Trophoblast cell (in vitro differentiated cells and primary cell): ENCODE data around the gene JAM3. TPM values are rescaled to one million over a fixed set of nuclear protein-coding genes. Genes with fewer than 3 reads are reported as not detected.

Experiments used
- DNase-seq, 2 donors: peaks; one replicate each; pipeline ENCODE4 v3.0.0-alpha.2; 2016
- H2AFZ ChIP-seq: 2 replicates; pipeline ENCODE4 v1.6.1; 2013; ENCODE audit warnings: low read length, moderate library complexity, mild to moderate bottlenecking; ENCODE audit not compliant: insufficient read depth, poor library complexity
- H2AK5ac ChIP-seq: 2 replicates; pipeline ENCODE4 v1.6.1; 2013; ENCODE audit warnings: mild to moderate bottlenecking, low read length
- H2BK120ac ChIP-seq: 2 replicates; pipeline ENCODE4 v1.6.1; 2013; ENCODE audit warnings: low read length, mild to moderate bottlenecking, moderate library complexity; ENCODE audit not compliant: insufficient read depth, poor library complexity
- H2BK12ac ChIP-seq: 2 replicates; pipeline ENCODE4 v1.6.1; 2013; ENCODE audit warnings: mild to moderate bottlenecking, low read length, moderate library complexity
- H2BK5ac ChIP-seq: 2 replicates; pipeline ENCODE4 v1.6.1; 2013; ENCODE audit warnings: low read length, low read depth, moderate library complexity, mild to moderate bottlenecking; ENCODE audit not compliant: poor library complexity
- H3K14ac ChIP-seq: 2 replicates; pipeline ENCODE4 v1.6.1; 2013; ENCODE audit warnings: mild to moderate bottlenecking, low read length
- H3K18ac ChIP-seq: 2 replicates; pipeline ENCODE4 v1.6.1; 2013; ENCODE audit warnings: mild to moderate bottlenecking, low read length
- H3K23ac ChIP-seq: 2 replicates; pipeline ENCODE4 v1.6.1; 2013; ENCODE audit warnings: low read length
- H3K27ac ChIP-seq: 2 replicates; pipeline ENCODE4 v1.5.1; 2013; ENCODE audit warnings: low read depth, mild to moderate bottlenecking, inconsistent platforms, low read length, moderate library complexity
- H3K27me3 ChIP-seq: 2 replicates; pipeline ENCODE4 v1.6.1; 2013; ENCODE audit warnings: inconsistent platforms, mild to moderate bottlenecking, low read length, moderate library complexity; ENCODE audit not compliant: insufficient read depth
- H3K36me3 ChIP-seq, 2 experiments: 1 replicate in 1 of 2; 2 replicates in 1 of 2; pipeline ENCODE4 v1.6.1; 2013; ENCODE audit warnings: low read length in 2 of 2, mild to moderate bottlenecking in 2 of 2, moderate library complexity in 1 of 2; ENCODE audit not compliant: insufficient read depth in 2 of 2, control insufficient read depth in 1 of 2
- H3K4ac ChIP-seq: 2 replicates; pipeline ENCODE4 v1.6.1; 2013; ENCODE audit warnings: low read depth, mild to moderate bottlenecking, low read length, moderate library complexity
- H3K4me1 ChIP-seq, 2 experiments: 1 replicate in 1 of 2; 2 replicates in 1 of 2; pipeline ENCODE4 v1.6.1; 2013; ENCODE audit warnings: low read length in 2 of 2, mild to moderate bottlenecking in 2 of 2, moderate library complexity in 1 of 2; ENCODE audit not compliant: insufficient read depth in 2 of 2, control insufficient read depth in 1 of 2
- H3K4me2 ChIP-seq: 2 replicates; pipeline ENCODE4 v1.6.1; 2013; ENCODE audit warnings: inconsistent platforms, mild to moderate bottlenecking, low read length, moderate library complexity
- H3K4me3 ChIP-seq: 2 replicates; pipeline ENCODE4 v1.5.1; 2013; ENCODE audit warnings: mild to moderate bottlenecking, low read depth, low read length, inconsistent platforms
- H3K79me1 ChIP-seq: one replicate; pipeline ENCODE4 v1.6.1; 2013; ENCODE audit warnings: low read length
- H3K79me2 ChIP-seq: 2 replicates; pipeline ENCODE4 v1.6.1; 2013; ENCODE audit warnings: low read length, mild to moderate bottlenecking; ENCODE audit not compliant: control insufficient read depth, insufficient read depth, poor library complexity
- H3K9ac ChIP-seq: 2 replicates; pipeline ENCODE4 v1.6.1; 2013; ENCODE audit warnings: mild to moderate bottlenecking, low read length
- H3K9me3 ChIP-seq: 2 replicates; pipeline ENCODE4 v1.6.1; 2013; ENCODE audit warnings: low read depth, mild to moderate bottlenecking, control low read depth, inconsistent platforms, low read length; ENCODE audit not compliant: insufficient read depth
- H4K12ac ChIP-seq: 2 replicates; pipeline ENCODE4 v1.6.1; 2013; ENCODE audit warnings: low read depth, mild to moderate bottlenecking, low read length, moderate library complexity
- H4K8ac ChIP-seq: 2 replicates; pipeline ENCODE4 v1.6.1; 2013; ENCODE audit warnings: low read depth, mild to moderate bottlenecking, low read length, moderate library complexity
- H4K91ac ChIP-seq: one replicate; pipeline ENCODE4 v1.6.1; 2013; ENCODE audit warnings: low read depth, mild to moderate bottlenecking, low read length, moderate library complexity
- WGBS: extraction: QIAGEN DNeasy Blood & Tissue Kit; methylation state at CpG from one replicate; pipeline ENCODE4 v1.1.7; 2013; ENCODE audit warnings: missing lambda C conversion rate; ENCODE audit not compliant: insufficient read length, insufficient coverage; ENCODE audit errors: extremely low coverage; 5-methylcytosine and 5-hydroxymethylcytosine counted together
- polyA plus RNA-seq: library from polyadenylated mRNA; stranded (reverse); fragments of 200-250 nt; gene quantifications from 2 replicates; pipeline ENCODE4 v1.2.3, GENCODE V29; 2013

JAM3 gene
- polyA plus RNA-seq = 9.1 TPM in 2 replicates

- Histone ChIP-seq H3K4ac (no peak within 1 kb of the TSS), H2AK5ac (no peak within 1 kb of the TSS), H3K36me3 (no peaks in the 10 kb centered on the region), H4K91ac (no peak within 1 kb of the TSS), H3K4me2 (peak within 1 kb of the TSS; percentile 99), H3K14ac (no peak within 1 kb of the TSS), H3K4me1 (peaks cover 2 to 3% of the 10 kb centered on the region in 2 experiments), H2BK12ac (no peak within 1 kb of the TSS), H3K27ac (no peak within 1 kb of the TSS), H2AFZ (peak within 1 kb of the TSS; percentile 62), H4K12ac (no peak within 1 kb of the TSS), H3K9me3 (no peaks in the 10 kb centered on the region), H3K79me2 (peaks cover 2% of the 10 kb centered on the region), H2BK5ac (no peak within 1 kb of the TSS), H3K4me3 (peak within 1 kb of the TSS; percentile 97), H3K23ac (no peak within 1 kb of the TSS), H4K8ac (peak within 1 kb of the TSS; percentile 40), H3K18ac (peak within 1 kb of the TSS; percentile 8), H3K9ac (peak within 1 kb of the TSS; percentile 84), H2BK120ac (no peak within 1 kb of the TSS), H3K79me1 (peaks cover 2% of the 10 kb centered on the region), H3K27me3 (peaks cover 2% of the 10 kb centered on the region)
- WGBS = no CpG with 5 or more reads among the region's 57 CpGs
- peak; percentile 84 to 95 for DNase-seq
Measured at GRCh38 chr11:134068829-134069425, at the start of gene JAM3. Gene JAM3, plus strand, starts transcription at chr11:134069072. Its CDS starts 12 bp downstream, at chr11:134069084.

GRCh38 chr11:134019500-134019899 lies 49.4 kb upstream of the JAM3 start:
- Histone ChIP-seq H2AK5ac (no peak overlapping the region), H2BK12ac (no peak overlapping the region), H3K14ac (no peak overlapping the region), H3K9ac (no peak overlapping the region), H4K8ac (no peak overlapping the region), H3K23ac (no peak overlapping the region), H3K27ac (no peak overlapping the region), H3K79me2 (no peaks in the 10 kb centered on the region), H3K18ac (no peak overlapping the region), H3K79me1 (no peaks in the 10 kb centered on the region), H3K4me3 (no peak overlapping the region), H2BK5ac (no peak overlapping the region), H3K4me1 (no peaks in the 10 kb centered on the region), H4K91ac (no peak overlapping the region), H3K9me3 (peaks cover 3% of the 10 kb centered on the region), H4K12ac (no peak overlapping the region), H3K4ac (no peak overlapping the region), H3K36me3 (no peaks in the 10 kb centered on the region), H3K4me2 (no peak overlapping the region), H2BK120ac (no peak overlapping the region), H3K27me3 (no peaks in the 10 kb centered on the region), H2AFZ (no peak overlapping the region)
- DNase-seq = no peak
- WGBS = no CpG with 5 or more reads among the region's 7 CpGs

- Histone ChIP-seq H4K91ac (no peak overlapping the region), H3K14ac (no peak overlapping the region), H2BK12ac (no peak overlapping the region), H2BK5ac (no peak overlapping the region), H3K79me1 (no peaks in the 10 kb centered on the region), H2AFZ (no peak overlapping the region), H3K27ac (no peak overlapping the region), H2AK5ac (no peak overlapping the region), H2BK120ac (no peak overlapping the region), H3K23ac (no peak overlapping the region), H3K9me3 (peaks cover 3% of the 10 kb centered on the region), H3K79me2 (no peaks in the 10 kb centered on the region), H3K4ac (no peak overlapping the region), H3K4me3 (no peak overlapping the region), H3K27me3 (no peaks in the 10 kb centered on the region), H3K18ac (no peak overlapping the region), H3K36me3 (no peaks in the 10 kb centered on the region), H3K4me2 (no peak overlapping the region), H4K8ac (no peak overlapping the region), H3K4me1 (no peaks in the 10 kb centered on the region), H4K12ac (no peak overlapping the region), H3K9ac (no peak overlapping the region)
- WGBS = no CpG with 5 or more reads among the region's 13 CpGs
- DNase-seq = no peak
Measured at GRCh38 chr11:134020598-134020997, 48.3 kb upstream of the JAM3 start.

- Histone ChIP-seq H3K14ac (no peak overlapping the region), H3K36me3 (no peaks in the 10 kb centered on the region), H3K27ac (no peak overlapping the region), H4K12ac (no peak overlapping the region), H3K79me1 (no peaks in the 10 kb centered on the region), H3K18ac (no peak overlapping the region), H3K4me3 (no peak overlapping the region), H2BK5ac (no peak overlapping the region), H3K4me2 (no peak overlapping the region), H4K8ac (no peak overlapping the region), H3K79me2 (no peaks in the 10 kb centered on the region), H3K4ac (no peak overlapping the region), H3K27me3 (no peaks in the 10 kb centered on the region), H2AFZ (no peak overlapping the region), H2AK5ac (no peak overlapping the region), H3K9ac (no peak overlapping the region), H4K91ac (no peak overlapping the region), H2BK120ac (no peak overlapping the region), H3K4me1 (no peaks in the 10 kb centered on the region), H3K23ac (no peak overlapping the region), H3K9me3 (peaks cover 3% of the 10 kb centered on the region), H2BK12ac (no peak overlapping the region)
- no peak for DNase-seq
- WGBS = no CpG with 5 or more reads among the region's 7 CpGs
Measured at GRCh38 chr11:134021326-134021725, 47.5 kb upstream of the JAM3 start.
